SK-N-MC (cell line): ENCODE measurements around the gene PTX4.

Source experiments
- EZH2 ChIP-seq: fragments of 200-600 bp; sonication (generic); IDR thresholded peaks from one replicate; pipeline ENCODE4 v1.6.1; 2017; ENCODE audit warnings: antibody characterized with exemption
- FOXP2 ChIP-seq: optimal IDR thresholded peaks from 2 replicates; pipeline ENCODE3; 2011; ENCODE audit warnings: mild to moderate bottlenecking, moderate library complexity; ENCODE audit not compliant: insufficient read depth; ENCODE audit errors: extremely low read length, control extremely low read depth
- POLR2AphosphoS5 ChIP-seq: IDR thresholded peaks from 2 replicates; pipeline ENCODE4 v1.6.1; 2012; ENCODE audit warnings: mild to moderate bottlenecking, low read depth, low read length, borderline replicate concordance

GRCh38 chr16:1495211-1495888 is 6.6 kb upstream of the PTX4 start:
- TF ChIP-seq POLR2AphosphoS5 (no peak), EZH2 (no peak), FOXP2 (no peak)
